GM20000 (cell line): ENCODE measurements around the gene KCNC4.

Experiments used
- DNase-seq: peaks from one replicate; pipeline ENCODE4 v3.0.0; 2012; ENCODE audit warnings: low spot score
- CTCF ChIP-seq: IDR thresholded peaks from 2 replicates; pipeline ENCODE4 v1.5.1; 2012; ENCODE audit warnings: mild to moderate bottlenecking, control low read depth; ENCODE audit errors: extremely low read depth, missing control alignments

Gene KCNC4

GRCh38 chr1:110209715-110210603 lies at the start of gene KCNC4:
KCNC4 (plus strand) TSS chr1:110210314; CDS start chr1:110211500, 1,186 bp downstream.
- DNase-seq: peak; percentile 96
- TF ChIP-seq CTCF: no peak

- no peak for TF ChIP-seq CTCF
- no peak for DNase-seq
Measured at GRCh38 chr1:110160538-110161100, 49.5 kb upstream of the KCNC4 start.

GRCh38 chr1:110161165-110161564 lies 48.9 kb upstream of the KCNC4 start:
- no peak for TF ChIP-seq CTCF

GRCh38 chr1:110161849-110162248 lies 48.3 kb upstream of the KCNC4 start:
- no peak for DNase-seq

More at GRCh38 chr1:110161165-110161564, 48.9 kb upstream of the KCNC4 start:
- DNase-seq: no peak

GRCh38 chr1:110163591-110163990 lies 46.5 kb upstream of the KCNC4 start:
- no peak for DNase-seq

More at GRCh38 chr1:110161849-110162248, 48.3 kb upstream of the KCNC4 start:
- no peak for TF ChIP-seq CTCF

GRCh38 chr1:110164725-110165350 lies 45.3 kb upstream of the KCNC4 start:
- TF ChIP-seq CTCF: no peak
- DNase-seq: no peak

More at GRCh38 chr1:110163591-110163990, 46.5 kb upstream of the KCNC4 start:
- TF ChIP-seq CTCF: no peak

GRCh38 chr1:110165761-110166231 lies 44.3 kb upstream of the KCNC4 start:
- TF ChIP-seq CTCF: no peak
- DNase-seq: no peak
